Measurements from ENCODE around the gene L3MBTL4. TPM values are rescaled to one million over a fixed set of nuclear protein-coding genes. Genes with fewer than 3 reads are reported as not detected.

L3MBTL4 gene
- total and polyA plus RNA-seq, 3 experiments from 2014 or later = 0.07 to 0.18 (median 0.13) TPM

DNA sequence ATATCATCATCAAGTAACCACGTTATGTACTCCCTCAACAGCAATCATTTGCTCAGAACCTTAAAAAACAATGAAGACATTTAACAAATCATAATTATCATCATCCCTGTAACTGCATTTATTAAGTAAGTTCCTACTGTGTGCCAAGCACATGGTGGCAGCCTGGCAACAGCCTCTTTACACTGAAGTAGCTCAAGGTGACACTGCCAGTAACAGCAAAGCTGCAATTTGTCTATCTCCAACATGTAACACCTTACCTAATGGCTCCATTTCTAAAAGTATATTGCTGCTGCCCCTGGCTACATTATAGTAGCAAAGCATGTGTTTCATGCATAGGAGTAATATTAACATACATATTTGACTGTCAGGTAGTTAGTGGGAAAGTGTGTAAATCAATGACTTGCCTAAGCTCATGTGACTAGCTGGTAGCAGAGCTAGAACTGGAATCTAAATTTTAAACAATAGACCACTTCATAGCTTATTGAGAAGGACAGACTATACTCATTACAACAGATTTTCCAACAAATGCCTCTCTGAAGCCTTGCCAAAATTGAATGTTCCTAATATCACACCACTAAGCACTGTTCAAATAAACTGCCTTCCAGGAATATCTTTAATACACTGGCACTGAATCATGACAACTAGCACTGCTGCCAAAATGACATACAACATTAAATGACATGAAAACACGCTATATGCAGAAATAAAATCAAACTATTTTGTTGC lies 86.7 kb downstream of the L3MBTL4 start:
- Mint-ChIP-seq H3K36me3 (no peaks in the 10 kb centered on the region), H3K27ac (no peak overlapping the region), H3K27me3 (no peaks in the 10 kb centered on the region), H3K4me3 (no peak overlapping the region), H3K9me3 (peaks cover 6 to 27% (median 20%) of the 10 kb centered on the region in 5 donors), H3K4me1 (no peaks in the 10 kb centered on the region)
- Histone ChIP-seq H3K9me3 (ENCODE audit: low read length) (peaks cover 3% of the 10 kb centered on the region), H3K27me3 (ENCODE audit: insufficient read depth, low read length, poor library complexity, severe bottlenecking) (no peaks in the 10 kb centered on the region), H3K4me3 (ENCODE audit: low read length) (no peak overlapping the region), H3K36me3 (ENCODE audit: insufficient read depth, low read length) (no peaks in the 10 kb centered on the region), H3K4me1 (ENCODE audit: insufficient read depth, low read length) (no peaks in the 10 kb centered on the region), H3K27ac (ENCODE audit: low read depth, low read length) (no peak overlapping the region)
- DNase-seq = no peak
- ChIA-PET CTCF (interaction anchor here (0.7 kb wide), 1 partner anchor 1831 kb away, joined by 3 read pairs; no protein-coding TSS in a partner anchor), POLR2A (no interaction called here)

DNA sequence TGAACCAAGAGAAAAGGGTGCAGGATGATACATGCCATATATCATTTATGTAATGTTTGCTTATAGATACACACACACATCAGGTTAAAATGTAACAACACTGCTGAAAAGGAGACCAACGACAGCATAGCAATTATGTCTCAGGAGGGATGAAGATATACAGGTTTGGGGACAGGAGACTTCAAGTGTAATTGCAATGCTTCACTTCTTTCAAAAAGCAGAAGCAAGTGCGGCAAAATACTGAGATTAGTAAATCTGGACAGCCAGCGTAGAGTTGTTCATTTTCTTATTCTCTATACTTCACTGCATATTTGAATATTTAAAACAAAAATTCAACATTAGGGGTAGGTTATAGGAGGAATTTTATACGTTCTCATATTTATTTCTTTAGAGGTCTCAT lies 87.2 kb downstream of the L3MBTL4 start:
- Histone ChIP-seq H3K4me3 (ENCODE audit: low read length) (no peak overlapping the region), H3K27ac (ENCODE audit: low read depth, low read length) (no peak overlapping the region), H3K9me3 (ENCODE audit: low read length) (peaks cover 3% of the 10 kb centered on the region), H3K36me3 (ENCODE audit: insufficient read depth, low read length) (no peaks in the 10 kb centered on the region), H3K4me1 (ENCODE audit: insufficient read depth, low read length) (no peaks in the 10 kb centered on the region), H3K27me3 (ENCODE audit: insufficient read depth, low read length, poor library complexity, severe bottlenecking) (no peaks in the 10 kb centered on the region)
- no peak for DNase-seq
- Mint-ChIP-seq H3K27me3 (no peaks in the 10 kb centered on the region), H3K4me1 (no peaks in the 10 kb centered on the region), H3K4me3 (no peak overlapping the region), H3K27ac (no peak overlapping the region), H3K9me3 (peaks cover 10 to 31% (median 24%) of the 10 kb centered on the region in 5 donors), H3K36me3 (no peaks in the 10 kb centered on the region)
- ChIA-PET CTCF (no interaction called here), POLR2A (no interaction called here)

DNA sequence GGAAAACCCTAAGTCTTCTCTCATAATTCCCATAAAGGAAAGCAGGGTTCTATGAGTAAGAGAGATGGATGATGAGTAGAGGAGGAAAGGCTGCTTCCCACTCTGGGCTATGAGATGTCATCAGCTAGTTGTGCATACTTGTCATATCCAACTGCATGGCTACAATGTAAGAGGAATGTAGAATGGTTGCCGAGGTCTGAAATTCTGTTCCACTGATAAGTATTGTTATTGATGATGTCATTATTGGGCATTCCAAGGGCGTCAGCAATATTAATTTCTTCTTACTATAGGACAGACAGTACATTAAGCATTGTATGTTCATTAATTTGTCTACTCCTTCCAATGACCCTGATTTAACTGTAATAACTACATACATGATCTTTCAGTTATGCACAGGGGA lies 88.1 kb downstream of the L3MBTL4 start:
- Histone ChIP-seq H3K27me3 (ENCODE audit: insufficient read depth, low read length, poor library complexity, severe bottlenecking) (no peaks in the 10 kb centered on the region), H3K36me3 (ENCODE audit: insufficient read depth, low read length) (no peaks in the 10 kb centered on the region), H3K27ac (ENCODE audit: low read depth, low read length) (no peak overlapping the region), H3K9me3 (ENCODE audit: low read length) (peaks cover 3% of the 10 kb centered on the region), H3K4me1 (ENCODE audit: insufficient read depth, low read length) (no peaks in the 10 kb centered on the region), H3K4me3 (ENCODE audit: low read length) (no peak overlapping the region)
- H3K27me3 Mint-ChIP-seq = no peaks in the 10 kb centered on the region
- no peaks in the 10 kb centered on the region for H3K36me3 Mint-ChIP-seq
- peaks cover 17 to 34% (median 22%) of the 10 kb centered on the region in 5 donors for H3K9me3 Mint-ChIP-seq
- POLR2A ChIA-PET = no interaction called here
- CTCF ChIA-PET = no interaction called here
- no peak for DNase-seq
- no peak overlapping the region for H3K4me3 Mint-ChIP-seq
- H3K27ac Mint-ChIP-seq = no peak overlapping the region
- H3K4me1 Mint-ChIP-seq = no peaks in the 10 kb centered on the region

DNA sequence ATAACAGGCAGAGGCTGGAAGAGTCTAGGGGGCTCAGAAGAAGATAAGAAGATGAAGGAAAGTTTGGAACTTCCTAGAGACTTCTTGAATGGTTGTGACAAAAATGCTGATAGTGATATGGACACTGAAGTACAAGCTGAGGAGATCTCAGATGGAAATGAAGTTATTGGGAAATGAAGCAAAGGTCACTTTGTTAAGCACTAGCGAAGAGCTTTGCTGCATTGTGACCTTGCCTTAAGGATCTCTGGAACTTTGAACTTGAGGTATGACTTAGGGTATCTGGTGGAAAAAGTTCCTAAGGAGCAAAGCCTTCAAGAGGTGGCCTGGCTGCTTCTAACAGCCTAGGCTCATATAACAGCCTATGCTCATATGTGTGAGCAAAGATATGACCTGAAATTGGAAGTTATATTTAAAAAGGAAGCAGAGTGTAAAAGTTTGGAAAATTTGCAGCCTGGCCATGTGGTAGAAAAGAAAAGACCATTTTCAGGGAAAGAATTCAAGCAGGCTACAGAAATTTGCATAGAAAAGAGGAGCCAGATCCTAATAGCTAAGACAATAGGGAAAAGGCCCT lies 91.3 kb downstream of the L3MBTL4 start:
- ChIA-PET POLR2A (no interaction called here), CTCF (no interaction called here)

DNA sequence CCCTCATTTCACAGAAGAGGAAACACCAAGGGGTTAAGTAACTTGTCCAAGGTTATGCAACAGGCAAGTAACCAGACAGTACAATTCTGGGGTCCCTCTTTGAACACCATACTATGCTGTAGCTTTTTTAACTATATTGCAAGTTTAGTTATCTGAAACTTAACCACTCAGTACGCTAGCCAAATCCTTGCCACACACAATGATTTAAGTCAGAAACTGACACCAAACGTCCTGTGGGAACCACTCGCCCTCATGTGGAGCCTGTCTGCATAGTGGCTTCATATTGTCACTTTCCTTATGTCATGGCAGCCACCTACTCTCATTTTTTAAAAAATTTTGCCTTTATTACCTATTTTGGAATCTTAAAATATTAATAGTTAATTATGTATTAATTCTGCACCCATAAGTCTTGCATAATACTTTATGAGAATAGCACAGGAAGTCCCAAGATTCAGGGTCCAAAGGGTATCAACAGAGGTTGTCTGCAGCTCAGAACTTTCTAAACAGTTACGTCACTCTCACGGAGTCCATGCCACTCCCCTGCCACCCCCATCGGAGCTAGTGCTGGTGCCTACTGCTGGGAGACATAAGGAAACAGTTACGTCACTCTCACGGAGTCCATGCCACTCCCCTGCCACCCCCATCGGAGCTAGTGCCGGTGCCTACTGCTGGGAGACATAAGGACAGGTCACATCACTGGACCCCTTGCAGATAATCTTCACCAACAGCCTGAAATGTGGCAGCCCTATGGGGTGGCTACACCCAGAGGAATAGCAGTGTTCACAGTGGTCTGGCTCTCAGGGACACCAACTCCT lies 99.0 kb downstream of the L3MBTL4 start:
- no peaks in the 10 kb centered on the region for H3K4me1 ChIP-seq (ENCODE audit: insufficient read depth, low read length)
- ChIA-PET POLR2A (no interaction called here), CTCF (no interaction called here)
- no peak overlapping the region for H3K27ac ChIP-seq (ENCODE audit: low read depth, low read length)
- H3K4me1 Mint-ChIP-seq = no peaks in the 10 kb centered on the region
- H3K4me3 Mint-ChIP-seq = no peak overlapping the region
- no peak overlapping the region for H3K27ac Mint-ChIP-seq
- no peak overlapping the region for H3K4me3 ChIP-seq (ENCODE audit: low read length)
- H3K9me3 Mint-ChIP-seq = peaks cover 3 to 42% (median 10%) of the 10 kb centered on the region in 5 donors
- H3K27me3 ChIP-seq (ENCODE audit: insufficient read depth, low read length, poor library complexity, severe bottlenecking) = no peaks in the 10 kb centered on the region
- H3K9me3 ChIP-seq (ENCODE audit: low read length) = no peaks in the 10 kb centered on the region
- DNase-seq = no peak
- H3K36me3 Mint-ChIP-seq = no peaks in the 10 kb centered on the region
- no peaks in the 10 kb centered on the region for H3K36me3 ChIP-seq (ENCODE audit: insufficient read depth, low read length)
- no peaks in the 10 kb centered on the region for H3K27me3 Mint-ChIP-seq

More for the DNA sequence above, 91.3 kb downstream of the L3MBTL4 start:
- H3K4me1 Mint-ChIP-seq = no peaks in the 10 kb centered on the region
- no peaks in the 10 kb centered on the region for H3K27me3 Mint-ChIP-seq
- H3K27ac ChIP-seq (ENCODE audit: low read depth, low read length) = no peak overlapping the region
- H3K9me3 Mint-ChIP-seq = peaks cover 19 to 46% (median 30%) of the 10 kb centered on the region in 5 donors
- H3K4me3 ChIP-seq (ENCODE audit: low read length) = no peak overlapping the region
- no peak for DNase-seq
- no peak overlapping the region for H3K4me3 Mint-ChIP-seq
- H3K27ac Mint-ChIP-seq = no peak overlapping the region
- no peaks in the 10 kb centered on the region for H3K27me3 ChIP-seq (ENCODE audit: insufficient read depth, low read length, poor library complexity, severe bottlenecking)
- peaks cover 3% of the 10 kb centered on the region for H3K9me3 ChIP-seq (ENCODE audit: low read length)
- no peaks in the 10 kb centered on the region for H3K36me3 Mint-ChIP-seq
- no peaks in the 10 kb centered on the region for H3K4me1 ChIP-seq (ENCODE audit: insufficient read depth, low read length)
- H3K36me3 ChIP-seq (ENCODE audit: insufficient read depth, low read length) = no peaks in the 10 kb centered on the region

DNA sequence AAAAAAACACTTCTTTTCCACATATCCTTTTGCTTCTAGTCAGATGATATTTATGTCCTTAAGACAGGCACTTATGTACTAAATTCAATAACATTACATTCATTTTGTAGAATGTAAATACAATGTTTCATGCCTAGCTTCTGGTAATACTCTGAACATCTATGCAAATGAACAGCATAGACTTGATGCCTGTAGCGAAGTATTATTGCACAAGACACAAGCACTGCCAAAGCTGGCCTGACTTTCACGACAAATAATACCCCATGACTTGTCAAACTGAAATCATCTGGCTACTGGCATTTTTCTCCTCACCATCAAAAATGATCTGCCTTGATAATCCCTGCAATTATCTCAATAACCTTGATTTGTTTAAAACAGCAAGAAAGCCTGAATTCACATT lies 101.3 kb downstream of the L3MBTL4 start:
- Histone ChIP-seq H3K4me1 (ENCODE audit: insufficient read depth, low read length) (no peaks in the 10 kb centered on the region), H3K27ac (ENCODE audit: low read depth, low read length) (no peak overlapping the region), H3K4me3 (ENCODE audit: low read length) (no peak overlapping the region), H3K9me3 (ENCODE audit: low read length) (no peaks in the 10 kb centered on the region), H3K27me3 (ENCODE audit: insufficient read depth, low read length, poor library complexity, severe bottlenecking) (no peaks in the 10 kb centered on the region), H3K36me3 (ENCODE audit: insufficient read depth, low read length) (no peaks in the 10 kb centered on the region)
- Mint-ChIP-seq H3K36me3 (no peaks in the 10 kb centered on the region), H3K27ac (no peak overlapping the region), H3K4me3 (no peak overlapping the region), H3K9me3 (peaks cover 2 to 41% (median 8%) of the 10 kb centered on the region in 5 donors), H3K4me1 (no peaks in the 10 kb centered on the region), H3K27me3 (no peaks in the 10 kb centered on the region)
- CTCF ChIA-PET = no interaction called here
- no peak for DNase-seq
- POLR2A ChIA-PET = no interaction called here

DNA sequence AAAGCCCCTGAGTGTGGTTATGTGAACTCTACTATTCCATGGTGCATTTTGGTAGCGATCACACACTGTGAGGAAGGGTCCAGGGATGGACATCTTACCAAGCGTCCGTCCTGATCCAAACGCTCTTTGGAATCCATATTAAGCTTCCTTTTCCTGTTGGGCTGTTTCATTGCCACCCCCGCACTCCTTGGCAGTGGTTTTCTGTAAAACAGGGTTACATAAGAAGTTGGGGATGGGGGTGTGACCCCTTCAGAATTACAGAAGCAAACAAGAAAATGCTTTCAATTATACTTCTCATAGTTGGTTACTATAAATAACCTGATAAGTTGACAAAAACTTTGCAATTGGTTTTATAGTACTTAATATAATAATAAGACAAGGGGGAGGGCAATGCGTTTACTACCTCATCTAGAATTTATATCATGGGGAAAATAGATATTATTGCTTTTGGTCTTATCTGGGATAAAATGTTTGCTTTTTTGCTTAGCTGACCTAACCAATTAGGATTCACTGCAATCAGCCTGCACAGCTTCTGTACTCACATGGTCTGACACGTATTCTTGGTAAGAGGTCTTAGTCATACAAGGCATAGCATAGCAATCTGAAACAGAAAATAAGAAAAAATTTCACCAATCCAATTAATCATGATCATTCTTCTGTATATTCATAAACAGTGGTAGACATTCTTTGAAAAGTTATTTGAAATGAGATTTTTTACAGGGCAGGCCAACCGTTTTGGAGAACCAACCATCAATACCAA lies 103.1 kb downstream of the L3MBTL4 start:
- no peak overlapping the region for H3K27ac Mint-ChIP-seq
- no peaks in the 10 kb centered on the region for H3K36me3 ChIP-seq (ENCODE audit: insufficient read depth, low read length)
- H3K27me3 ChIP-seq (ENCODE audit: insufficient read depth, low read length, poor library complexity, severe bottlenecking) = no peaks in the 10 kb centered on the region
- H3K4me3 Mint-ChIP-seq = no peak overlapping the region
- no peak for DNase-seq
- no peaks in the 10 kb centered on the region for H3K36me3 Mint-ChIP-seq
- H3K4me3 ChIP-seq (ENCODE audit: low read length) = no peak overlapping the region
- H3K4me1 Mint-ChIP-seq = no peaks in the 10 kb centered on the region
- peaks cover 2 to 45% (median 13%) of the 10 kb centered on the region in 5 donors for H3K9me3 Mint-ChIP-seq
- H3K9me3 ChIP-seq (ENCODE audit: low read length) = no peaks in the 10 kb centered on the region
- ChIA-PET CTCF (no interaction called here), POLR2A (no interaction called here)
- H3K27me3 Mint-ChIP-seq = no peaks in the 10 kb centered on the region
- no peak overlapping the region for H3K27ac ChIP-seq (ENCODE audit: low read depth, low read length)
- no peaks in the 10 kb centered on the region for H3K4me1 ChIP-seq (ENCODE audit: insufficient read depth, low read length)

DNA sequence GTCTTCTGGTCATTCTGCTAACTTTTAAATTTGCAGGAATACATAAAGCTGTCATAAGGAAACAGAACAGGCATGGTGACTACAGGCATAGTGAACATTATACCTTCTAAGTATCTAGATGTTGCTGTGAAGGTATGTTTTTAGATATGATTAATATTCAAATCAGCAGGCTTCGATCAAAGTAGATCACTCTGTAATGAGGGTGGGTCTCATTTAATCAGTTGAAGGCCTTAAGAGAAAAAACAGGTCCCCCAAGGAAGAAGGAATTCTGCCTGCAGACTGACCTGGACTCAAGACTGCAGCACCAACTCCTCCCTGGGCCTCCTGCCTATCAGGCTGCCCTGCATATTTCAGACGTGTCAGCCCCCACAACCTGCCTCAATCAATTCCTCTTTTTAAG lies 104.0 kb downstream of the L3MBTL4 start:
- H3K4me1 ChIP-seq (ENCODE audit: insufficient read depth, low read length) = no peaks in the 10 kb centered on the region
- no peaks in the 10 kb centered on the region for H3K36me3 ChIP-seq (ENCODE audit: insufficient read depth, low read length)
- H3K4me3 Mint-ChIP-seq = no peak overlapping the region
- no peak overlapping the region for H3K27ac ChIP-seq (ENCODE audit: low read depth, low read length)
- no peaks in the 10 kb centered on the region for H3K27me3 Mint-ChIP-seq
- no peaks in the 10 kb centered on the region for H3K4me1 Mint-ChIP-seq
- no peak overlapping the region for H3K27ac Mint-ChIP-seq
- H3K36me3 Mint-ChIP-seq = no peaks in the 10 kb centered on the region
- peaks cover 2 to 48% (median 13%) of the 10 kb centered on the region in 5 donors for H3K9me3 Mint-ChIP-seq
- DNase-seq = no peak
- POLR2A ChIA-PET = no interaction called here
- no peaks in the 10 kb centered on the region for H3K9me3 ChIP-seq (ENCODE audit: low read length)
- CTCF ChIA-PET = no interaction called here
- no peaks in the 10 kb centered on the region for H3K27me3 ChIP-seq (ENCODE audit: insufficient read depth, low read length, poor library complexity, severe bottlenecking)
- H3K4me3 ChIP-seq (ENCODE audit: low read length) = no peak overlapping the region

Measured in CD8-positive, alpha-beta memory T cell (primary cell).